Epithelial cell of esophagus (primary cell): Measurements from ENCODE around the gene OSBPL7.
A peak's percentile ranks its signal among the peaks of the same experiment; 100 is the strongest.

Experiments used
- DNase-seq: peaks from one replicate; pipeline ENCODE4 v3.0.0; 2010; ENCODE audit warnings: low read depth
- H3K4me3 ChIP-seq: 2 replicates; pipeline ENCODE4 v1.5.1; 2011; ENCODE audit warnings: mild to moderate bottlenecking, low read length, control low read depth
- TF ChIP-seq, protein P1 (sequence below): IDR thresholded peaks from 2 replicates; pipeline ENCODE4 v1.5.1; 2011; ENCODE audit warnings: low read depth, mild to moderate bottlenecking, low read length, control low read depth, inconsistent platforms; ENCODE audit not compliant: insufficient read depth; ENCODE audit errors: missing control alignments

The OSBPL7 gene

GRCh38 chr17:47806026-47806912 lies 15.3 kb downstream of the OSBPL7 start:
- TF ChIP-seq, protein P1, sequence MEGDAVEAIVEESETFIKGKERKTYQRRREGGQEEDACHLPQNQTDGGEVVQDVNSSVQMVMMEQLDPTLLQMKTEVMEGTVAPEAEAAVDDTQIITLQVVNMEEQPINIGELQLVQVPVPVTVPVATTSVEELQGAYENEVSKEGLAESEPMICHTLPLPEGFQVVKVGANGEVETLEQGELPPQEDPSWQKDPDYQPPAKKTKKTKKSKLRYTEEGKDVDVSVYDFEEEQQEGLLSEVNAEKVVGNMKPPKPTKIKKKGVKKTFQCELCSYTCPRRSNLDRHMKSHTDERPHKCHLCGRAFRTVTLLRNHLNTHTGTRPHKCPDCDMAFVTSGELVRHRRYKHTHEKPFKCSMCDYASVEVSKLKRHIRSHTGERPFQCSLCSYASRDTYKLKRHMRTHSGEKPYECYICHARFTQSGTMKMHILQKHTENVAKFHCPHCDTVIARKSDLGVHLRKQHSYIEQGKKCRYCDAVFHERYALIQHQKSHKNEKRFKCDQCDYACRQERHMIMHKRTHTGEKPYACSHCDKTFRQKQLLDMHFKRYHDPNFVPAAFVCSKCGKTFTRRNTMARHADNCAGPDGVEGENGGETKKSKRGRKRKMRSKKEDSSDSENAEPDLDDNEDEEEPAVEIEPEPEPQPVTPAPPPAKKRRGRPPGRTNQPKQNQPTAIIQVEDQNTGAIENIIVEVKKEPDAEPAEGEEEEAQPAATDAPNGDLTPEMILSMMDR, result no peak

DNA sequence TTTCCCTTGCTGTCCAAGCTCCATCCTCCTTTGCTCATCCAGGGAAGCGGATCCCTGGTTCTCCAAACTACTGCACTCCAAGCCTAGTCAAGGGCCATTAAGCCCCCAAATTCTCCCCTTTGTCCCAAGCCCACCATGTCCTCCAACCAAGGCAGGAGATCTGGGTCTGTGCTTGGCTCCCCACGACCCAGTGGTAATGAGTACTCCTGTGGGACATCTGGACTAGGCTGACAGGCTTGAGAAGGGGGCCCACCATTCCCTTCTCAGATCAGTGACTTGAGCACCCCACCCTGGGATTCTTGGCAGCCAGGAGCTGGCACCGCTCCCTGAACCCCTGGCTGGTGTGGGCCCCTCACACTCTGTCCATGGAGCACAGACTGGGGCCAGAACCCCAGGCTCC lies 17.1 kb downstream of the OSBPL7 start:
- H3K4me3 ChIP-seq, result no peak overlapping the region
- TF ChIP-seq, protein P1, result no peak
- no peak for DNase-seq

More at GRCh38 chr17:47806026-47806912, 15.3 kb downstream of the OSBPL7 start:
- no peak overlapping the region for H3K4me3 ChIP-seq
- no peak for DNase-seq

- TF ChIP-seq, protein P1, result no peak
- H3K4me3 ChIP-seq, result no peak overlapping the region
- DNase-seq, result no peak
Observed at GRCh38 chr17:47803751-47804150, 17.8 kb downstream of the OSBPL7 start.

DNA sequence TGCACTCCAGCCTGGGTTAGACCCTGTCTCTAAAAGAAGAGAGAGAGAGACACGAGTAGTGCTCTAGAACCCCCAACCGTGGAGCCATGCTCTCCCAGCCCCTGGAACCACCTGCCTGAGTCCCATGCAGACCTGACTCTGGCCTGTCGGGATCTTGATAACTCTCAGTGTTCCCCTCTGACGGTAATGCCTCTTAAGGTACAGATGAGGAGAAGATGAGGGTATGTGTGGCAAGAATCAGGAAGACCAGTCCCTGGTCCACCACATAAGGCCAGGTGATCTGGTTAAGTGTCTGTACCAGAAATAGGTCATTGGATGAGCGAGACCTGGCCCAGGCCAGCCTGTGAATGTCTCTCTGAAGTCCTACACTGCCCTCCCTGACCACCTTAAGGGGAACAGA lies 18.4 kb downstream of the OSBPL7 start:
- DNase-seq, result no peak
- TF ChIP-seq, protein P1, result no peak
- H3K4me3 ChIP-seq, result no peak overlapping the region

DNA sequence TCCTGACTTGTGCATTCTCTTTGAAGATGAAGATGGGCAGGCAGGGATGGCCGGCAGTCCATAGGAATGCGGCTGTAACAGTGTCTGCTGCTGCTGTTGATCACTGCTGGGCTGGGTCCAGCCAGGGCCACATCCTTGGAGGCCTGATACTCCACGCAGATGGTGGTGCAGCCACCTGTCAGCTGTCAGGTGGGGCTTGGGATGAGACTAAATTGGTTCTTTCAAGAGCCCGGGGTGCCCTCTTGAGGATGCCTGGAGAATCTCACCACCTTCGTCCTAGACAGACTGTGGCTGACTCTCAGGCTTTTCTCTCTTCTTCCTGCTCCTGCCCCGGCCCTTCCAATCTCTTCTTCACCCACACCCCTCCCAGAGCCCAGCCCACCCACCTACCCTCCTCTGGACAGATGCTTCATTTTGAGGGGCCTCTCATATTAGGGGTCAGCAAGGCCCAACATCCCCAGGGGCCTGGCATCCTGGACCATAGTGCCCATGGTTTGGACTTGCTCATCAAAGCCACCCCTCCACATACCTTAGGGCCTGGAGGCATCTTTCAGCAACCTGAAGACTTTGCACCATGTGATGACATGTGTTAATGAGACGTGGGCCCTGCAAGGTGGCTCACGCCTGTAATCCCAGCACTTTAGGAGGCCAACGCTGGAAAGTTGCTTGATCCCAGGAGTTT lies 19.1 kb downstream of the OSBPL7 start:
- H3K4me3 ChIP-seq, result no peak overlapping the region
- DNase-seq, result peak; percentile 71
- TF ChIP-seq, protein P1, result peak; percentile 73

DNA sequence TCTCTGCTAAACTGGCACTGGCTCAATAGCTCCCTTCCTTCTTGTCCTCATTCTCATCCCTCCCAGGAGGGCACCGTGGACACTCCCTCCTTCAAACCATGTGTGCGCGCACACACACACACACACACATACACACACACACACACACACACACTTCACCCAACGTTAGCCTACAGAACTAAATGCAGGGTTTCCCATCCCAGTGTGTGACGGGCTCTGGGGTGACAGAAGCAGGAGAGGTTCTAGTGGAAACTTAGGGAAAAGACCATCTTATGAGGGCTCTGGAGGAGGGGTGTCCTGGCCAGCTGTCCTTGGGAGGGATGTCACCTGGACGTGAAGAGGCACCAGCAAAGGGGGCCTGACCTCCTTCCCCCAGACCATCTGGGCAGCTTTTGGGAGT lies 19.7 kb downstream of the OSBPL7 start:
- H3K4me3 ChIP-seq, result no peak overlapping the region
- TF ChIP-seq, protein P1, result no peak
- DNase-seq, result no peak
